ENCODE data around the gene GYS2. TPM values are rescaled to one million over a fixed set of nuclear protein-coding genes. Genes with fewer than 3 reads are reported as not detected.

The GYS2 gene
- total RNA-seq, 1 donor from 2014 or later: not detected

DNA sequence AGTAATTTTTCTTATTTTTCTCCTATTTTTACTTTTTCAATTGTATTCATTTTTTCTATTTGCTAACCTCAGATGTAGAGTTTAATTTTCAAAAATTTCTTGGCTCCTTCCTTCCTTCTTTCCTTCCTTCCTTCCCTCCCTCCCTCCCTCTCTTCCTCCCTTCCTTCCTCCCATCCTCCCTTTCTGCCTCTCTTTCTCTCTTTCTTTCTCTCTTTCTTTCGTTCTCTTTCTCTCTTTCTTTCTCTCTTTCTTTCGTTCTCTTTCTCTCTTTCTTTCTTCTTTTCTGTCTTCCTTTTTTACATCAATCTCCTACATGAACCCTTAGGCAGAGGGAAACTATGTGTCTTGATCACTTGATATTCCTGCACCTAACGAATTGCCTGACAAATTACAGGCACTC is 12.4 kb upstream of the GYS2 start:
- intact Hi-C loops (cut with micrococcal nuclease): no loop called here
- peaks cover 12% of the 10 kb centered on the region for H3K4me1 Mint-ChIP-seq
- H3K27me3 Mint-ChIP-seq: no peaks in the 10 kb centered on the region
- no peak overlapping the region for H3K4me3 Mint-ChIP-seq
- POLR2A ChIA-PET: no interaction called here
- CTCF ChIA-PET: no interaction called here
- no peaks in the 10 kb centered on the region for H3K36me3 Mint-ChIP-seq (ENCODE audit: low read depth)
- H3K27ac Mint-ChIP-seq: no peak overlapping the region
- H3K9me3 Mint-ChIP-seq: no peaks in the 10 kb centered on the region
- ATAC-seq (ENCODE audit: low read depth) (no peak), DNase-seq (no peak)
- TF ChIP-seq, protein P1, sequence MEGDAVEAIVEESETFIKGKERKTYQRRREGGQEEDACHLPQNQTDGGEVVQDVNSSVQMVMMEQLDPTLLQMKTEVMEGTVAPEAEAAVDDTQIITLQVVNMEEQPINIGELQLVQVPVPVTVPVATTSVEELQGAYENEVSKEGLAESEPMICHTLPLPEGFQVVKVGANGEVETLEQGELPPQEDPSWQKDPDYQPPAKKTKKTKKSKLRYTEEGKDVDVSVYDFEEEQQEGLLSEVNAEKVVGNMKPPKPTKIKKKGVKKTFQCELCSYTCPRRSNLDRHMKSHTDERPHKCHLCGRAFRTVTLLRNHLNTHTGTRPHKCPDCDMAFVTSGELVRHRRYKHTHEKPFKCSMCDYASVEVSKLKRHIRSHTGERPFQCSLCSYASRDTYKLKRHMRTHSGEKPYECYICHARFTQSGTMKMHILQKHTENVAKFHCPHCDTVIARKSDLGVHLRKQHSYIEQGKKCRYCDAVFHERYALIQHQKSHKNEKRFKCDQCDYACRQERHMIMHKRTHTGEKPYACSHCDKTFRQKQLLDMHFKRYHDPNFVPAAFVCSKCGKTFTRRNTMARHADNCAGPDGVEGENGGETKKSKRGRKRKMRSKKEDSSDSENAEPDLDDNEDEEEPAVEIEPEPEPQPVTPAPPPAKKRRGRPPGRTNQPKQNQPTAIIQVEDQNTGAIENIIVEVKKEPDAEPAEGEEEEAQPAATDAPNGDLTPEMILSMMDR (IDR thresholded peaks at IDR 0.05): no peak

- no peaks in the 10 kb centered on the region for H3K27me3 Mint-ChIP-seq
- H3K36me3 Mint-ChIP-seq (ENCODE audit: low read depth): no peaks in the 10 kb centered on the region
- H3K27ac Mint-ChIP-seq: no peak overlapping the region
- no peak for DNase-seq
- H3K9me3 Mint-ChIP-seq: no peaks in the 10 kb centered on the region
- intact Hi-C loops (cut with micrococcal nuclease): no loop called here
- H3K4me1 Mint-ChIP-seq: peaks cover 12% of the 10 kb centered on the region
- no peak overlapping the region for H3K4me3 Mint-ChIP-seq
- no peak for ATAC-seq (ENCODE audit: low read depth)
- TF ChIP-seq, protein P1 (IDR thresholded peaks at IDR 0.05): no peak
- ChIA-PET POLR2A (no interaction called here), CTCF (no interaction called here)
These were observed 10.8 kb upstream of the GYS2 start for GRCh38 chr12:21615431-21615830.

GRCh38 chr12:21614506-21614905 is 9.9 kb upstream of the GYS2 start:
- TF ChIP-seq, protein P1 (IDR thresholded peaks at IDR 0.05): no peak
- Mint-ChIP-seq H3K4me1 (peaks cover 12% of the 10 kb centered on the region), H3K27me3 (no peaks in the 10 kb centered on the region), H3K27ac (no peak overlapping the region), H3K36me3 (ENCODE audit: low read depth) (no peaks in the 10 kb centered on the region), H3K9me3 (no peaks in the 10 kb centered on the region), H3K4me3 (no peak overlapping the region)
- no peak for DNase-seq
- no peak for ATAC-seq (ENCODE audit: low read depth)
- ChIA-PET POLR2A (no interaction called here), CTCF (no interaction called here)
- intact Hi-C loops (cut with micrococcal nuclease): no loop called here

GRCh38 chr12:21613931-21614330 is 9.3 kb upstream of the GYS2 start:
- POLR2A ChIA-PET: no interaction called here
- Mint-ChIP-seq H3K36me3 (ENCODE audit: low read depth) (no peaks in the 10 kb centered on the region), H3K27ac (no peak overlapping the region), H3K9me3 (no peaks in the 10 kb centered on the region), H3K4me1 (peaks cover 12% of the 10 kb centered on the region), H3K27me3 (no peaks in the 10 kb centered on the region), H3K4me3 (no peak overlapping the region)
- no peak for DNase-seq
- ATAC-seq (ENCODE audit: low read depth): no peak
- CTCF ChIA-PET: no interaction called here
- TF ChIP-seq, protein P1 (IDR thresholded peaks at IDR 0.05): no peak
- intact Hi-C loops (cut with micrococcal nuclease): no loop called here

GRCh38 chr12:21608196-21608595 is 3.5 kb upstream of the GYS2 start:
- H3K4me1 Mint-ChIP-seq: no peaks in the 10 kb centered on the region
- no peaks in the 10 kb centered on the region for H3K27me3 Mint-ChIP-seq
- DNase-seq: no peak
- intact Hi-C loops (cut with micrococcal nuclease): no loop called here
- H3K9me3 Mint-ChIP-seq: no peaks in the 10 kb centered on the region
- no peaks in the 10 kb centered on the region for H3K36me3 Mint-ChIP-seq (ENCODE audit: low read depth)
- H3K4me3 Mint-ChIP-seq: no peak overlapping the region
- no peak for ATAC-seq (ENCODE audit: low read depth)
- POLR2A ChIA-PET: no interaction called here
- TF ChIP-seq, protein P1 (IDR thresholded peaks at IDR 0.05): no peak
- CTCF ChIA-PET: interaction anchor here (1.2 kb wide), 1 partner anchor 72 kb away, joined by 5 read pairs; no protein-coding TSS in a partner anchor
- no peak overlapping the region for H3K27ac Mint-ChIP-seq
